Nephron (organoid): ENCODE results near the gene EHBP1.

ENCODE experiments used
- H3K27ac Mint-ChIP-seq, 3 experiments: 2 replicates each; pipeline ENCODE4 v1.8.0; 2020; ENCODE audit warnings: mixed read lengths in 3 of 3, mild to moderate bottlenecking in 2 of 3, moderate library complexity in 1 of 3
- H3K27me3 Mint-ChIP-seq: 2 replicates; pipeline ENCODE4 v1.8.0; 2021; ENCODE audit warnings: low read depth, mild to moderate bottlenecking, moderate library complexity, mixed read lengths
- H3K36me3 Mint-ChIP-seq: 2 replicates; pipeline ENCODE4 v1.8.0; 2020; ENCODE audit warnings: low read depth, mixed read lengths
- H3K4me1 Mint-ChIP-seq: 2 replicates; pipeline ENCODE4 v1.8.0; 2020; ENCODE audit warnings: mixed read lengths
- H3K4me3 Mint-ChIP-seq, 3 experiments: 2 replicates each; pipeline ENCODE4 v1.8.0; 2020; ENCODE audit warnings: mild to moderate bottlenecking in 3 of 3, mixed read lengths in 3 of 3, moderate library complexity in 2 of 3
- H3K9me3 Mint-ChIP-seq: 2 replicates; pipeline ENCODE4 v1.8.0; 2020; ENCODE audit warnings: mixed read lengths
- TF ChIP-seq, protein P1 (sequence below), 3 experiments: fragments of 200-600 bp; sonication (generic); IDR thresholded peaks; one replicate each; pipeline ENCODE4 v1.5.0; 2021; ENCODE audit warnings: antibody characterized with exemption in 3 of 3; ENCODE audit not compliant: unreplicated experiment in 3 of 3

Gene EHBP1

DNA sequence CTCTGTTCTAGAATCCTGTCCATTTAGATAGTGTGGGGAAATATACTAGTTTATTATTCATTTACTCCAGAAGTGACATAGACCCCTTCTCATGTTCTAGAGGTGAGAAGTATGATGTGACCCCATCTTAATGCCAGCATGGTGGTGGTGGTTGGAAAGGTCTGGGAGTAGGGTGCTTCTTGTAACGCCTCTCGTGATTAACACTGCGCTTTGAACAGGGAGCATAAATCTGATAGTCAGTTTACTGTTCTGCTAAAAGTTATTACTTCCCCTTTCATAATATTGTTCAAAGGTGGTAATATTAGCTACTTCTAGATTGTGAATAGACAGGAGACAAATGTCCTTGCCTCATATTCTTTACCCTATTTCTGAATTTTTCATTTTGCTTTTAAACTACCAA, 35.6 kb downstream of the EHBP1 start:
- Mint-ChIP-seq H3K4me1 (peaks cover 18% of the 10 kb centered on the region), H3K27me3 (no peaks in the 10 kb centered on the region), H3K36me3 (no peaks in the 10 kb centered on the region), H3K9me3 (peaks cover 4% of the 10 kb centered on the region), H3K27ac (no peak overlapping the region), H3K4me3 (no peak overlapping the region)
- TF ChIP-seq, protein P1, sequence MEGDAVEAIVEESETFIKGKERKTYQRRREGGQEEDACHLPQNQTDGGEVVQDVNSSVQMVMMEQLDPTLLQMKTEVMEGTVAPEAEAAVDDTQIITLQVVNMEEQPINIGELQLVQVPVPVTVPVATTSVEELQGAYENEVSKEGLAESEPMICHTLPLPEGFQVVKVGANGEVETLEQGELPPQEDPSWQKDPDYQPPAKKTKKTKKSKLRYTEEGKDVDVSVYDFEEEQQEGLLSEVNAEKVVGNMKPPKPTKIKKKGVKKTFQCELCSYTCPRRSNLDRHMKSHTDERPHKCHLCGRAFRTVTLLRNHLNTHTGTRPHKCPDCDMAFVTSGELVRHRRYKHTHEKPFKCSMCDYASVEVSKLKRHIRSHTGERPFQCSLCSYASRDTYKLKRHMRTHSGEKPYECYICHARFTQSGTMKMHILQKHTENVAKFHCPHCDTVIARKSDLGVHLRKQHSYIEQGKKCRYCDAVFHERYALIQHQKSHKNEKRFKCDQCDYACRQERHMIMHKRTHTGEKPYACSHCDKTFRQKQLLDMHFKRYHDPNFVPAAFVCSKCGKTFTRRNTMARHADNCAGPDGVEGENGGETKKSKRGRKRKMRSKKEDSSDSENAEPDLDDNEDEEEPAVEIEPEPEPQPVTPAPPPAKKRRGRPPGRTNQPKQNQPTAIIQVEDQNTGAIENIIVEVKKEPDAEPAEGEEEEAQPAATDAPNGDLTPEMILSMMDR (IDR thresholded peaks at IDR 0.05; ENCODE audit: unreplicated experiment in 3 of 3), result no peak

DNA sequence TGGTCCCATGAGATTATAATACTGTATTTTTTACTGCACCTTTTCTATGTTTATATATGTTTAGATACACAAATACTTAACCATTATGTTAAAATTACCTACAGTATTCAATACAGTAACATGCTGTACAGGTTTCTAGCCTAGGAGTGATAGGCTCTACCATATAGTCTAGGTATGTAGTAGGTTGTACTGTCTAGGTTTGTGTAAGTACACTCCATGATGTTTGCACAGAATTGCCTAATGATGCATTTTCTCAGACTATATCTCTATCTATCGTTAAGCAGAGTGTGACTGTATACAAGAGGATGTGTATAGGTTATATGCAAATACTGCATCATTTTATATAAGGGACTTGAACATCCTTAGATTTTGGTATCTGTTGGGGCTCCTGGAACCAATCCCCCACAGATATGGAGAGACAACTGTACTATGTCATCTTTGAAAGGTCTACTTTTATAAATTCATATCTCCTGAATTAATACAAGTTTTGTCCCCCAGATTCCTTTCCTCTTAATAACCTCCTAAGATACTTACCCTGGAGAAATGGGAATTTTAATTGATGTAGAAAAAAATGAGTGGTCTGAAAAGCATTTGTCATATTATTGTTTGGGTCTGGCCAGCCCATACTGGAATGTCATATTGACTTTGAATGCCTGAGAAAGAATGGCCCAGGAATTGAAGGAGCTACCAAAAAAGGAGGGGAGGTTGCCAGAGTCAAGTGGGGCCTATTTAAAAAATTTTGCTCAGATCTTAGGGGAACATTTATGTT, 36.6 kb downstream of the EHBP1 start:
- Mint-ChIP-seq H3K27me3 (no peaks in the 10 kb centered on the region), H3K27ac (no peak overlapping the region), H3K36me3 (peaks cover 3% of the 10 kb centered on the region), H3K9me3 (no peaks in the 10 kb centered on the region), H3K4me1 (peaks cover 18% of the 10 kb centered on the region), H3K4me3 (no peak overlapping the region)
- TF ChIP-seq, protein P1 (IDR thresholded peaks at IDR 0.05; ENCODE audit: unreplicated experiment in 3 of 3), result no peak

DNA sequence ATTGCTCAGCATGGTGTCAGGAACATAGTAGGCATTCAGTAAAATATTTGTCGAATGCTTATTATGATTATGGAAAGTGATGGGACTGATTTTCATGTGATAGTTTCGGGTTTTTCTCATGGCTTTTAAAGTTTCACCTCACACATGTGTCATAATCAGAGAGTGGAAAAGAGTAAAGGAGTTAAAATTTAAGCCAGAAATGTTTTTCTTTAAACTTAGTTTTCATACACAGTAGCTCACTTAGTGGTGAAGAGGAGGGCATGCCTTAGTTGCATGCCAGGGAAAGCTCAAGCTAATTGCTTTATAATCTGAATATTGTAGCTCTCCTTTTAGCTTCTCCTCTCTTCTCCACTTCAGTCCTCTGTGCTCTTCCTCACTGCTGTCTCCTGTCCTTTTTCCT, 38.0 kb downstream of the EHBP1 start:
- H3K27ac Mint-ChIP-seq, result peak overlapping the region; percentile 37 to 68 (median 40)
- H3K4me3 Mint-ChIP-seq, result no peak overlapping the region
- H3K36me3 Mint-ChIP-seq, result peaks cover 9% of the 10 kb centered on the region
- H3K27me3 Mint-ChIP-seq, result no peaks in the 10 kb centered on the region
- TF ChIP-seq, protein P1 (IDR thresholded peaks at IDR 0.05; ENCODE audit: unreplicated experiment in 3 of 3), result no peak
- peaks cover 18% of the 10 kb centered on the region for H3K4me1 Mint-ChIP-seq
- no peaks in the 10 kb centered on the region for H3K9me3 Mint-ChIP-seq

DNA sequence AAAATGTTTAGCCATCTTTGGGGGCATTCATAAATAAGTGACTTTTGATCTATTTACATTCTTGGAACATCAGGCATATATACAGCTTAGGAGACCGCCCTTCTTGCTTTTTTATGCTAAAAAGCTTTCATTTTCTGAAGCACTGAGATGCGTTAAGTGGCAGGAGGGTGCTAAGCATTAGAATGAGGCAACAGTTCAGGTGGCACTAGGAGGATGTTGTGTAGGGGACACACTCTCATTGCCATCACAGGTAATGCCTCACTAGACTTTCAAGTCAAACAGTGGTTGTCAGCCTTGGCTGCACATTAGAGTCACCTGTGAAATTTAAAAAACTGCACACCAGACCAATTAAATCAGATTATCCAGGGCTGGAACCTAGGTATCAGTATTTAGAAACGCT, 39.1 kb downstream of the EHBP1 start:
- Mint-ChIP-seq H3K9me3 (peaks cover under 1% of the 10 kb centered on the region), H3K27me3 (no peaks in the 10 kb centered on the region), H3K36me3 (peaks cover 14% of the 10 kb centered on the region), H3K4me1 (peaks cover 18% of the 10 kb centered on the region), H3K27ac (no peak overlapping the region), H3K4me3 (no peak overlapping the region)
- TF ChIP-seq, protein P1 (IDR thresholded peaks at IDR 0.05; ENCODE audit: unreplicated experiment in 3 of 3), result no peak

DNA sequence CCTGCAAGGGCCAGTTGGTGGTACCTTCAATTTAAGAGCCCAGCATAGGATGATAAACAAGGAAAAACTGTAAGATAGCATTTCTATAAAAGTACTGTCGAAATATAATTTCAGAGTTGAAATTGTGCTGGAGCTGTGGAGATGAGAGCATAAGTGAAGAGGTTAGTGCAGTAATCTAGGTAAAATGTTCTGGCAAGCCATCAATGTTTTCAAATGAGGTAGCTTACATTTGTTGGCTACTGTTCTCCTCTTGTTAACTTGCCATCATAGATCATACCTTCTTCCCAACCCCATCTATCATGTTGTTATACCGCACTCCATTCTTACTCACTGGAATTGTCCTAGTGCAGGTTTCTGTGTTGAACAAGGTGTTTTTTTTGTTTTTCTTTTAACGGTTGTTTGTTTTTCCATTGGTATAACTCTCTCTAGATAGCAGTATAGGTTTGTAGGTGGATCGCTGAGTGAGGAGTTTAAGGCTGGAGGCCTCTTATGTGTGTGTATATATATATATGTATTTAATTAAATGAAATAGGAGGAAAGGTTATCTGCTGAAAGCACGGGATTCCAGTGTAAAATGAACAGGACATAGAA, 40.5 kb downstream of the EHBP1 start:
- peaks cover 14% of the 10 kb centered on the region for H3K9me3 Mint-ChIP-seq
- no peaks in the 10 kb centered on the region for H3K27me3 Mint-ChIP-seq
- H3K36me3 Mint-ChIP-seq, result peaks cover 28% of the 10 kb centered on the region
- H3K4me1 Mint-ChIP-seq, result peaks cover 12% of the 10 kb centered on the region
- TF ChIP-seq, protein P1 (IDR thresholded peaks at IDR 0.05; ENCODE audit: unreplicated experiment in 3 of 3), result no peak
- no peak overlapping the region for H3K4me3 Mint-ChIP-seq
- no peak overlapping the region for H3K27ac Mint-ChIP-seq

DNA sequence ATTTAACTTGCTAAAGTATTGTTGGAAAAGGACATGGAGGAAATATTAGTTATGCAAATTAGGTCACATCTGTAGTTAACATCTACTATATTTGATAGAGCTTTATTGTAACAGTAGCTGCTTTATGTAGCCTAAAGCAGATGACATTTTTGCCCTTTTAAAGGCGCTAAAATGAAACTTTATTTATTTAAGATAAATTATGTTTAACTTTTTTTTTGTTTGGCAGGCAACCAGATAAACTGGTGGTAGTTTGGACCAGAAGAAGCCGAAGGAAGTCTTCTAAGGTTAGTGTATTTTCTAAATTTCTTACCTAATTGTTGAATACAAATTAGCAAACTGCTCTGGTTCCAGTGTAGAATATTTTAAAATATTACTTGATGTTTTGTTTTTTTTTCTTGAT, 41.7 kb downstream of the EHBP1 start:
- Mint-ChIP-seq H3K27me3 (no peaks in the 10 kb centered on the region), H3K27ac (no peak overlapping the region)

More for the DNA sequence above, 41.7 kb downstream of the EHBP1 start:
- H3K4me3 Mint-ChIP-seq, result no peak overlapping the region
- peaks cover 12% of the 10 kb centered on the region for H3K4me1 Mint-ChIP-seq
- H3K36me3 Mint-ChIP-seq, result peaks cover 40% of the 10 kb centered on the region
- peaks cover 22% of the 10 kb centered on the region for H3K9me3 Mint-ChIP-seq
- TF ChIP-seq, protein P1 (IDR thresholded peaks at IDR 0.05; ENCODE audit: unreplicated experiment in 3 of 3), result no peak
